ENCODE results near the gene ISM1.

DNA sequence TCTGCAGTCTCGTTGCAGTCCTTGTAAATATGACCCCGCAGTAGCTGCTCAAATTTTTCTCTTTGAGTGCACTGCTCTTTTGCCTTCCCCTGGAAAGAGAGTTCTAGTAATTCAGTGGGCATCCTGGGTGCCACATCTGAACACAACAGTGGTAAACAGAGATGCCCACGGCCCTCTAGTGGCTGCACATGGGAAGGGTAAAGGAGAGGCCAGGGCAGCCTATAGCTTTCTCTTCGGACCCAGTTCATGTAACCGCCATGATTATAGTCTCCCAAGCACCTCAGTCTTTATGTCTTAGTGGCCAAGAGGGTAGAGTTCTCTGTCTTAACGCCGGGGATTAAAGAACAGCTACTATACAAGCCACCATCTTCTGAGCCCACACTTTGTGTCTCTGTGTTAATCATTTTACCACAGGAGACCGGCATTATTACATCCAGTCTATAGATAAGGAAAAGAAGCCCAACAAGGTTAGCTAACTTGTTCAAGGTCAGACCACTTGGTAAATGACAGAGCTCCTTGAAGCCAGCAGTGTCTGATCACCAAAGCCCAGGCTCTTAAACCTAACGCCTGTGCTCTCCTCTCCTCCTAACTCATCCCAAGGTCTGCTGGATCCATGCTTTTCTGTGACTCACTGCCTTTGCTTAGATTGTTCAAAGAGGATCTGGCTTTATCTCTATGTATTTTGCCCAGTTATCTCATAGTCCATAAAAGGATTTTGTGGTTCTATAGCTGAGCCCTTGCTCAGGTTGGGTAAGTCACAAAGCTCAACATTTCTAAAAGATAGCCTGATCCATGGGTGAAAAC is 81.8 kb downstream of the ISM1 start:
- TF ChIP-seq CTCF (IDR thresholded peaks at IDR 0.05; ENCODE audit: low read depth, low read length) (peak; percentile 85), EZH2phosphoT487 (IDR thresholded peaks at IDR 0.05; ENCODE audit: low read depth) (no peak)

Data from OCI-LY3 (cell line).